SJSA1 (cell line): ENCODE results near the gene ZFHX3. TPM values are rescaled to one million over a fixed set of nuclear protein-coding genes. Genes with fewer than 3 reads are reported as not detected.

Experiments
- DNase-seq, 2 experiments: peaks; one replicate each; pipeline ENCODE4 v3.0.0-alpha.2; 2015 to 2020; ENCODE audit warnings: low spot score in 2 of 2, low read depth in 1 of 2
- H3K27ac ChIP-seq: fragments of 250-450 bp; sonication (Bioruptor Pico); 2 replicates; pipeline ENCODE4 v1.5.1; 2020; ENCODE audit warnings: mild to moderate bottlenecking, moderate library complexity
- H3K27me3 ChIP-seq: fragments of 250-450 bp; sonication (Bioruptor Pico); replicated peaks from 2 replicates; pipeline ENCODE4 v1.5.1; 2020; ENCODE audit warnings: mild to moderate bottlenecking, moderate library complexity
- H3K36me3 ChIP-seq: fragments of 250-450 bp; sonication (Bioruptor Pico); 2 replicates; pipeline ENCODE4 v1.5.1; 2020; ENCODE audit warnings: mild to moderate bottlenecking
- H3K4me1 ChIP-seq: fragments of 250-450 bp; sonication (Bioruptor Pico); replicated peaks from 2 replicates; pipeline ENCODE4 v1.6.1; 2021; ENCODE audit warnings: mild to moderate bottlenecking
- H3K4me3 ChIP-seq: fragments of 250-450 bp; sonication (Bioruptor Pico); 2 replicates; pipeline ENCODE4 v1.5.1; 2020; ENCODE audit warnings: mild to moderate bottlenecking
- H3K9me3 ChIP-seq: fragments of 250-450 bp; sonication (Bioruptor Pico); replicated peaks from 2 replicates; pipeline ENCODE4 v1.5.1; 2020; ENCODE audit warnings: mild to moderate bottlenecking
- total RNA-seq: library from RNA; depleted of rRNA; stranded (reverse); fragments of >200 nt; shearing (Covaris generic); gene quantifications from 2 replicates; pipeline ENCODE4 v1.2.3, GENCODE V29; 2014

ZFHX3 gene
- total RNA-seq, 1 experiment from 2014 or later: 2.3 TPM

DNA sequence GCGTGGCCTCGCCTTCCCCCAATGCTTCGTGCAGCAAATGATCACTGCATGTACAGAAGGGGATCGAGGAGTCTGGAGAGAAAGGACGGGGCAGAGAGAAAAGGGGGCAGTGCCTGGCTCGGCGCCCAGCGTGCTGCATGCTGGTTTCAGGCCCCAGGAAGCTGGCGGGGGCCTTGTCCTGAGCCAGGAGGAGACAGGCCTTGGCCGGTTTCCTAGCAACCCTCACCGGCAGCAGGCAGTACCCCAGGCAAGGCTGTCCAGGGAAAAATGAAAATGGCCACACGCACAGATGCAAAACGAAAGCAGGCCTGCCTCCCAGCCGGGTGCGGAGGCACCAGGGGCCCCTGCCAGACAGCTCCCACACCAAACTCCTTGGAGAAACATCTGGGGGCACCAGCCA is 126.3 kb downstream of the ZFHX3 start:
- Histone ChIP-seq H3K27me3 (no peaks in the 10 kb centered on the region), H3K4me3 (no peak overlapping the region), H3K9me3 (no peaks in the 10 kb centered on the region), H3K4me1 (no peaks in the 10 kb centered on the region), H3K27ac (no peak overlapping the region), H3K36me3 (no peaks in the 10 kb centered on the region)
- no peak for DNase-seq

DNA sequence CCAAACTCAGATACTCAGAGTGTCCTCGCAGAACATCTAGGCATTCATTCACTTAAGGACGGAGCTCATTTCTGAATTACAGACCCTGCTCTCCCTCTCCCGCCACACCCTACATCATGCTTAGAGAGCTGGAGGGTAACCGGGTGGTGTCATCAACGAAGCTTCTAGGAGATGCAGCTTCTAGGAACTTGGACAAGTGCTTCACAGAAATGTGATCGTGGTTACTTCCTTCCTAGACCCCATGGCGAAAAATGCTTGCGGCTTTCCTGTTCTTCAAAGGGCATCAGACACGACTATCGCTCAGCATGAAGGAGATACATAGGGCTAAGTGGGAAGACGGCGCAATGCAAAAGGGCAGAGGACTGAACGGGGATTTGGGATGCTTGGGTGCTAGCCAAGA is 126.8 kb downstream of the ZFHX3 start:
- Histone ChIP-seq H3K9me3 (no peaks in the 10 kb centered on the region), H3K4me1 (no peaks in the 10 kb centered on the region), H3K27me3 (no peaks in the 10 kb centered on the region), H3K4me3 (no peak overlapping the region), H3K36me3 (no peaks in the 10 kb centered on the region), H3K27ac (no peak overlapping the region)
- DNase-seq: no peak

DNA sequence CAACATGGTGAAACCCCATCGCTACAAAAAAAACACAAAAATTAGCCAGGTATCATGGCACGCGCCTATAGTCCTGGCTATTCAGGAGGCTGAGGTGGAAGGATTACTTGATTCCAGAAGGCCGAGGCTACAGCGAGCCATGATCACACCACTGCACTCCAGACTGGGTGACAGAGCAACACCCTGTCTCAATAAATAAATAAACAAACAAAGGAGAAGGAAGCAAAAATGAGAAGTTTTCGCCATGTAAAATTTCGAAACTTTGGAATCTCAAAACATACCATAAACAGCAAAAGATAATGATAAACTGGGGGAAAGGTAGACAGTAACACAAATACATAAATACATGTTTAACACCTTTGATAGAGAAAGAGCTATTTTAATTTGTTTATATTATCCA is 130.9 kb downstream of the ZFHX3 start:
- DNase-seq: no peak

DNA sequence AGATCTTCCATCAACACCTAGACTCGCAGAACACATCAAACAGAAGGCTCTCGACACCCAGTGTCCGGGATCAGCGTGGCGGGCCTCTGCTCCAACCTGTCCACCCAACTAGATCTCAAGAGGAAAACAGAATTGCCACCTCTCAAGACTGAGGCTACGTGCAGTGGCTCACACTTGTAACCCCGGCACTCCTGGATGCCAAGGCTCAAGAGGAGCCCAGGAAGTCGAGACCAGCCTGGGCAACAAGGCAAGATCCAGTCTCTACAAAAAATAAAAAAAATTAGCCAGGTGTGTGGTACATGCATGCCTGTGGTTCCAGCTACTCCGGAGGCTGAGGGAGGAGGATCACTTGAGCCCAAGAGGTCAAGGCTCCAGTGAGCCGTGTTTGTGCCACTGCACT is 132.6 kb downstream of the ZFHX3 start:
- H3K27me3 ChIP-seq: no peaks in the 10 kb centered on the region
- H3K9me3 ChIP-seq: no peaks in the 10 kb centered on the region
- H3K36me3 ChIP-seq: no peaks in the 10 kb centered on the region
- no peak overlapping the region for H3K27ac ChIP-seq
- DNase-seq: no peak
- H3K4me1 ChIP-seq: no peaks in the 10 kb centered on the region
- no peak overlapping the region for H3K4me3 ChIP-seq

More for the DNA sequence above, 130.9 kb downstream of the ZFHX3 start:
- no peaks in the 10 kb centered on the region for H3K27me3 ChIP-seq
- no peak overlapping the region for H3K27ac ChIP-seq
- H3K9me3 ChIP-seq: no peaks in the 10 kb centered on the region
- H3K4me1 ChIP-seq: no peaks in the 10 kb centered on the region
- no peaks in the 10 kb centered on the region for H3K36me3 ChIP-seq
- no peak overlapping the region for H3K4me3 ChIP-seq

DNA sequence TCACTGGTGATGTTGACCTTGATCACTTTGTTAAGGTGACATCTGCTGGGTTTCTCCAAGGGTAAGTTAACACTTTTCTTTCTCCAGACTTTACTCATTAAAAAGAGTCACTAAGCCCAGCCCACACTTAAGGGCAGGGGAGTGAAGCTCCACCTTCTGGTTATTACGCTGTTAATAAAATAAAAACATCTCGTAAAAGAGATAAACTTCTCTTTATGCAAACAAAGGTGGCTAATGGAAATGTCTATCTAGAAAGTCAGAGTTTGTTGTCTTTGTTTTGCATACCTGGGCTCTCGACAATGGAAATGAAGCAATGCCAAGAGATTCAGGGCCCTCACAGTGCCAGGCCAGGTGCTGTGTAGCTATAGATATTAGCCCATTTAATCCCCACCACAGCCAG is 134.4 kb downstream of the ZFHX3 start:
- Histone ChIP-seq H3K27ac (no peak overlapping the region), H3K4me1 (no peaks in the 10 kb centered on the region), H3K4me3 (no peak overlapping the region), H3K27me3 (no peaks in the 10 kb centered on the region), H3K36me3 (no peaks in the 10 kb centered on the region), H3K9me3 (no peaks in the 10 kb centered on the region)
- no peak for DNase-seq

DNA sequence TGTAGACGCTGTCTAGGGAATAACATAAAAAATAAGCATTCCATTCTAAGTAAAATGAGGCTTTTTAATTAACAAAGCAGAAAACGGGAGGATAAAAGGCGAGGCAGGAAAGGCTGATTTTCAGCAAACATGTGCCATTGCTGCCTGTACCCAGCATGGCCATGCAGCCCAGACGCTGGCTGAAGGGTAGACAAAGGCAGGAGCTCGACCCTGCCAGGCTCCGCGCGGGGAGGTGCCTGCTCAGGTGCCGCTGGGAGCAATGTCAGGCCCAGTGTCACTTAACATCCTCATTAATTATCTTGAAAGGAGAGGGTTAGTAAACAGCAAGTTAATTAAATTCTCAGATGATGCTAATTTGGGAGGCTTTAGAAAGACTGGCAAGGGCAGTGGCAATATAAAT is 136.0 kb downstream of the ZFHX3 start:
- no peaks in the 10 kb centered on the region for H3K36me3 ChIP-seq
- no peaks in the 10 kb centered on the region for H3K4me1 ChIP-seq
- no peak for DNase-seq
- H3K27me3 ChIP-seq: no peaks in the 10 kb centered on the region
- no peak overlapping the region for H3K27ac ChIP-seq
- H3K4me3 ChIP-seq: no peak overlapping the region
- H3K9me3 ChIP-seq: no peaks in the 10 kb centered on the region

DNA sequence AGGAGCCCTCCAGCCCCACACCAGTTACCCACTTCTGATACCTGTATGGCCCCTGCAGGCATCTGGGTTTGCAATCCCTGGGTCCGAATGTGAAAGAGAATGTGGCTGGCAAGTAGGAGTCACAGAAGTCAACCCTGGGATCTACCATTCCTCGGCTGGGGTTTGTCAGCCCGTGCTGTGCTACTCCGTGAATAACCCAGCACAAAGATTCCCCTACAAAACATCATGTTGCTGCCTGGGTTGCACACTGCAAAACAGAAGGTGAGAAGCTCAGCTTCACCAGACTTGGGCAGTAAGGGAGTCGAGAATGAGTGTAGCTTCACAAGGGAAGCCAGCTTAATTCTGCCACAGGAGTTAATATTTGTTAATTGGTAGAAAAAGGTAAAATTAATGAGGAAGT is 137.1 kb downstream of the ZFHX3 start:
- Histone ChIP-seq H3K36me3 (no peaks in the 10 kb centered on the region), H3K4me3 (no peak overlapping the region), H3K4me1 (peaks cover 2% of the 10 kb centered on the region), H3K27me3 (no peaks in the 10 kb centered on the region), H3K27ac (no peak overlapping the region), H3K9me3 (no peaks in the 10 kb centered on the region)
- no peak for DNase-seq

DNA sequence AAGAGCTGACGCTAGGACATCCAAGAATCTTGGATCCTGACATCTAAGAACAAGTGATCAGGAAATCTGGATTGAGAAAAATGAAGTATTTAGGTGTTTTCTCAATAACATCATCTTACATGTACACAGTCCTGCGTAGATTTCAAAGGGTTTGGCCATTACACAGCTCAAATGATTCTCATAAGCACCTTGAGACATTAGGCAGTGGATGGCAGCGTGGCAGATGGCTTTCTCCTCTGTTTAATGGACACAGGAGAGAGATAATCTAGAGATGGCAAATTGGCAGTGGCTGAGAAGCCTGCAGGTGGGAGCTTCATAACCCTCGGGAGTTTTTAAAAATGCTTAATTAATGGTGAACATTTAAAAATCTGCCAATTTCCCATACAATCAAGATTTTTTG is 137.5 kb downstream of the ZFHX3 start:
- Histone ChIP-seq H3K27ac (no peak overlapping the region), H3K9me3 (no peaks in the 10 kb centered on the region), H3K27me3 (no peaks in the 10 kb centered on the region), H3K4me1 (peaks cover 6% of the 10 kb centered on the region), H3K4me3 (no peak overlapping the region), H3K36me3 (no peaks in the 10 kb centered on the region)
- no peak for DNase-seq

DNA sequence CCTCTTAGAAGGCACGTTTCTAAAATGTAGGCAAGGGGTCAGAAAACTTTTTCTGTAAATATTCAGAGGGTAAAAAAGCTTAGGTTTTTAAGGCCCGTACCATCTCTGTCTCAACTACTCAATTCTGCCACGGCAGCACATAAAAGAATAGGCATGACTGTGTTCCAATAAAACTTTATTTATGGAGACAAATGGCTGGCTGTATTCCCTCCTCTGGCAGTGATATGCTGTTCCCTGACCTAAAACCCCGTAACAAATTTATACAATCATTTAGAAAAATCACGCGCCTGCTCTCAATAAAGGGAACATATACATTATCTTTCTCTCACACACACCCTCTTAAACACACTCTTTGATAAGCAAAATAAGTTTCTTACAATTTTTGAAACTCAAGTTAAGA is 138.7 kb downstream of the ZFHX3 start:
- DNase-seq: no peak
- Histone ChIP-seq H3K4me1 (peaks cover 6% of the 10 kb centered on the region), H3K9me3 (no peaks in the 10 kb centered on the region), H3K27ac (no peak overlapping the region), H3K27me3 (no peaks in the 10 kb centered on the region), H3K36me3 (no peaks in the 10 kb centered on the region), H3K4me3 (no peak overlapping the region)

DNA sequence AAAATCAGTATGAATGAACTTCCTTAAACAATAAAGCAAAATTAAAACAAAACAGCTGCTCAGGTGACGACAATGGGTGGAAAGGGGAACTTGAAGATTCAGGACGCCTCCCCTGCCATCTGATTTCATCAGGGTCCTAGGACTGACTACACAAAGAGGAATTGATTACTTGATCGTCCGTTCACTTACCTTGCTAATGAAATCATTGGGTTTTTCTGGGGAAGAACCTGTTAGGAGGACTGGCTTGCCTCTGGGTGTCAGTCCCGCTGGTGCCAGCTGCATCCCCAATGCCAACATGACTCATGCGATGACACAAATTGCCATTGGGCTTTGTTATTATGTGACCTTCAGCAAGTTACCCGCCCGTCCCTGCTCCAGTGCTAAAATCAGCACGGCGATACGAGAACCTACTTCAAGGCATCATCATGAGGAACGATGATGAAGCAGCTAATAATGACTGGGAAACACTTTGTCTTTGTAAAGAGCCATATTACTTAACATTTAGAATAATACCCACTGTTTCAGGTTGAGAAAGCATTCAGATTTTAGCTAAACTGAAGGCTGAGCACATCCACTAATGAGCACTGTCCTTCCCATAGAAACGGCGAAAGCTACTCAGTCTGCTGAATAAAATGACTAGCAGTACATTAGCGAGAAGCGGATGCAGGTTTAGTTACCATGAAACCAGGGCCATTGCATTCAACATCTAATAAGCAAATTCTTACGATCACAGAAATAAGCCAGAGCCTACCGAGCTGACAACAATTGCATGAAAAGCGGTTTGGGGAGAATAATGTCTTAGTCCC is 139.4 kb downstream of the ZFHX3 start:
- no peak for DNase-seq

DNA sequence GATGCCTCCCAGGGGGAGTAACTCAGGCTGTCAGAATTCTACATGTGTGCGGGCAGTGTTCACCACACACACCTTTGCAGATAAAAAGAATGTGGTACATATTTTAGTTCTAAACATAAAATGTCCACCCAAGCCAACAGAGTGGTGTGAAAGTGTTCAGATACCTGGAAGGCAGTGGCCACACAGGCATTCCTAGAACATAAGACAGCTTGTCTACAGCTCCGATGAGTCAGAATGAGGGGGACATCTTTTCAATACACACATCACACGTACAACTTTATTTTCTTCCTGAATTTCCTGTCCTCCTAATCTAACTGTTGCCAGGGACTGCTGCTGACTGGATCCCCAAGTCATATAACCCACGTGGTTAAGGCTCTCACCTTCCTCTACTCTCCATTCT is 142.3 kb downstream of the ZFHX3 start:
- peak in 1 of 2 experiments; percentile 7 for DNase-seq
- Histone ChIP-seq H3K27ac (no peak overlapping the region), H3K4me1 (peaks cover 6% of the 10 kb centered on the region), H3K4me3 (no peak overlapping the region), H3K27me3 (no peaks in the 10 kb centered on the region), H3K36me3 (no peaks in the 10 kb centered on the region), H3K9me3 (no peaks in the 10 kb centered on the region)

More for the DNA sequence above, 139.4 kb downstream of the ZFHX3 start:
- Histone ChIP-seq H3K36me3 (no peaks in the 10 kb centered on the region), H3K4me3 (no peak overlapping the region), H3K4me1 (peaks cover 6% of the 10 kb centered on the region), H3K27ac (no peak overlapping the region), H3K27me3 (no peaks in the 10 kb centered on the region), H3K9me3 (no peaks in the 10 kb centered on the region)

DNA sequence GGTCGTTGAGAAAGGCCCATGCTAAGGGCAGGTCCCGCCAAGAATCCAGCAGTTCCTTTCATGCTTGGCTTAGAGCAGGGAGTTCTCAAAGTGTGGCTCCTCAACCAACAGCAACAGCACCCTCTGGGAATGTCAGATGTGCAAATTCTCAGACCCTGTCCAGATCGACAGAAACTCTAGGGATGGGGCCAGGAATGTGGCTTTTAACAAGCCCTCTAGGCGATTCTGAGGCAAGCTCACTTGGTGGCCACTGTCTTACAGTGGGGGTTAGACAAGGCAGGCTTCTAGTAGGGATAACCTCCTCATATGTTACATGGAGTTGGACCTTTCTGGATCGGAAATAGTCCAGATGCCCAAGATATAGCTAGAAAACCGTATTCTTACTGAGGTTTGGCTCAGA is 144.8 kb downstream of the ZFHX3 start:
- Histone ChIP-seq H3K36me3 (no peaks in the 10 kb centered on the region), H3K4me3 (no peak overlapping the region), H3K9me3 (no peaks in the 10 kb centered on the region), H3K27ac (no peak overlapping the region), H3K4me1 (peaks cover 6% of the 10 kb centered on the region), H3K27me3 (no peaks in the 10 kb centered on the region)
- DNase-seq: no peak

DNA sequence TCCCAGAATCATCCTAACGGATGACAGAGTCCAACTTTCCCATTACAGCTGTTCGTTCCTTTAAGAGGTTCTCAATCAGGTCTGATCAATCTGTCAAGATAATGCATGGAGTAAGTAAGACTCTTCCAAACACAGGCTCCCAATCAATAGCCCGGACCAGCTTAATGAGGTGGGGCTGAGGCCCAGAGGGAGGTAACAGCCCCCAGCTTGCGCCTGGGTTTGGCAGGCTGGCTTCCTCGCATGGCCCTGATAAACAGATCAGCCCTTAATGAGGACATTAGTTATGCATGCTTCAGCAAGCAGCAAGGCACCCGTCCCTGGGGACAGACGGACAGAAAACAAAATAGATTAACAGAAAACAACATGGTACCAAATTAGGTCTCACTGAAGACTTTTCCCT is 145.7 kb downstream of the ZFHX3 start:
- DNase-seq: no peak
- Histone ChIP-seq H3K4me3 (no peak overlapping the region), H3K36me3 (no peaks in the 10 kb centered on the region)

DNA sequence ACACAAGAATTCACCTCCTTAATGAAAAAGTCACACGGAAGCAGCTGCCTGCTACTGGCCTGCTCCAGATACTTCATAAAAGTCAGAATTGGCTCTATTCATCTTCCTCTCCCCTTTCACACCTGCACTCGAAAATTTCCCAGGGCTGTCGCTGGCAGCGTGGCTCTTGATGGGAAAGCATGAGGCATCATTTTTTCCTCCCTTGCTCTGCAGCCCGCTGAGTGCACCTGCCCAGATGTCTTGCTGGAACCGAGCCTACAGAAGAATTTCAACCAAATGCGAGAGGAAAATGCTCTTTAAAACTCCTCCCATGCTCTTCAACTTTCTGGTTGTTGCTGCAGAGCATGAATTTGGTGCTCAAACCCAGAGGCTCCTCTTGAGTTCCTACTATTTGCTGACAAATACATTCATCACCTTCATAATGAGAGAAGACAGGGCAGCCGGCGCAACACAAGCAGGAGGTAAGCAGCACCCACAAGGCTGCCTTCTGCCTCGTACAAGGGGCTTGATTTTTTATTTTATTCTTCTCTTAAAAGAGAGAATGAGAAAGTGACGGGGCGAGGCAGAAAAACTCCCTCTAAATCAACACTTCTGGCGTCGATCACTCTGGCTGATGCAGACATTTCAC is 146.8 kb downstream of the ZFHX3 start:
- DNase-seq: no peak
- no peaks in the 10 kb centered on the region for H3K27me3 ChIP-seq
- peaks cover 6% of the 10 kb centered on the region for H3K4me1 ChIP-seq
- H3K4me3 ChIP-seq: no peak overlapping the region
- no peak overlapping the region for H3K27ac ChIP-seq
- H3K36me3 ChIP-seq: no peaks in the 10 kb centered on the region
- H3K9me3 ChIP-seq: no peaks in the 10 kb centered on the region; the same call in 1 of the 2 replicates

More for the DNA sequence above, 145.7 kb downstream of the ZFHX3 start:
- H3K27me3 ChIP-seq: no peaks in the 10 kb centered on the region
- H3K4me1 ChIP-seq: peaks cover 6% of the 10 kb centered on the region
- H3K27ac ChIP-seq: no peak overlapping the region
- H3K9me3 ChIP-seq: no peaks in the 10 kb centered on the region; the same call in 1 of the 2 replicates
